Activated CD4-positive, alpha-beta T cell treated with anti-CD3 and anti-CD28 coated beads, Interleukin-10, Interleukin-2, amounts not matched to agents 100 ng/mL and 50 ng/mL, durations not matched to agents 16 hours and 8 hours (primary cell): ENCODE measurements around the gene UTP25.

Experiments
- DNase-seq: peaks from one replicate; pipeline ENCODE4 v3.0.0-alpha.2; 2020

The UTP25 gene

DNA sequence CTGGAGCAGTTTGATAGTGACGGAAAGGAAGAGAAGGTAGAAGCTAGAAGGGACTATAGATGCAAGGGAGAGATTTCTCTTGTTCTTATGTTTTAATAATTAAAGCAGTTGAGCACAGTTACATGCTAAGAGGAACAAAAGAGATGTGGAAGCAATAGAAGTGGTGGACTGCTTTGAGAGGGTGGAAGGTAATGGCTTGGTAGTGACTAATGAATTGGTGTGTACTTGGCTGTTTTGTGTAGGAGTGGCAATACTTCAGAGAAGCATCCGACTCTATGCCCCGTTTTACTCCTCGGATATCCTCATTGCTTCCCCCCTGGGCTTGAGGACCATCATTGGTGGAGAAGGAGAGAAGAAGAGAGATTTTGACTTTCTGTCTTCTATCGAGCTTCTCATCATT, 12.8 kb downstream of the UTP25 start:
- no peak for DNase-seq

- no peak for DNase-seq
These were observed 17.1 kb downstream of the UTP25 start for GRCh38 chr1:209844695-209845407.

GRCh38 chr1:209845408-209845725, 17.6 kb downstream of the UTP25 start:
- no peak for DNase-seq

- DNase-seq: no peak
These were observed 21.6 kb downstream of the UTP25 start for GRCh38 chr1:209849388-209849787.

DNA sequence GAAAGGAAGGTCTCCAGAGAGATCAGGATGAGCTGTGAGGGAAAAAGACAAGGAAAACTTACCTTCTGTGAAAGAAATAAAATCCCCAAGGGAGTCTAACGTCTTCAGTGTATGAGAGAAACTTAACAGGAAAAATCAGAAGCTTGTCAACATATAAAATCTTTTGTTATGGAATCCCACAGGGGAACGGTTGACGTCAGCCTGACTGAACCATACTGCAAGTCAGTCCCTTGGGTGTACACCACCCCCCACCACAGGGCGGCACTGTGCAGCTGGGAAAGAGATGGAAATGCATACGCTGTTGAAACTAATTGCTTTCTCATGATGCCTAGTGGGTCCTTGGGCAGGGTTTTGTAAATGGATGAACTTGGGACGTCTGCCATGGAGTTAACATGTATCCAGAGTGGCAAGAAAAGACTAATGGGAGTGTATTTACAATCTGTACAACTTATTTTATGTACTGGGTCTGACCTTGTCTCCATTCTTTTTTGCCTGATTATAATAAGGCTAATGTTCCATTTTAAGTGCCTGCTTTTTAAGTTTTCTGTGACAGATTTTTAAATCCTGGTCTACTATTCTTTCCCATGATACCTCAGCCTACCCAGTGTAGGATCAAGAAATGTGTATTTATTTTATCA, 22.7 kb downstream of the UTP25 start:
- DNase-seq: peak; percentile 33

- no peak for DNase-seq
These were observed 25.9 kb downstream of the UTP25 start for GRCh38 chr1:209853676-209854075.

GRCh38 chr1:209854196-209854595, 26.4 kb downstream of the UTP25 start:
- no peak for DNase-seq

DNA sequence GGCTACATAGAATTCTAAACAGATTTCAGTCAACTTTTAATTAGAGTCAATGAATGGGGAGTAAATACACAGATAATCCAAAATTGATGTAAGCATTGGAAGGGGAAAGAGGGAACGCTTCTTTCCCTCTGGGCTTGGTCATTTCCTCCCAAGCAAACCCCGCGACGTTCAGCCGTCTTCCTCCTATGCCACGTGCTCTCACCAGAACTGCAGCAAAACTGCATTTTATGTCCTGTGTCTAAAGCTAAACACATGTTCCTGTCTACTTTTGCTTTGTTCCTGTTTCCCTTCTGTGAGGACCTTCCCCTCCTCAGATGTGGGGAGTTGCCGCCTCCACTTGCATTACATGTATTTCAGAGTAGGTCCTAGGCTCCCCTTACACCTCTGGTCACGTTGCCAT, 27.2 kb downstream of the UTP25 start:
- DNase-seq: no peak

- no peak for DNase-seq
These were observed 27.9 kb downstream of the UTP25 start for GRCh38 chr1:209855623-209856022.

DNA sequence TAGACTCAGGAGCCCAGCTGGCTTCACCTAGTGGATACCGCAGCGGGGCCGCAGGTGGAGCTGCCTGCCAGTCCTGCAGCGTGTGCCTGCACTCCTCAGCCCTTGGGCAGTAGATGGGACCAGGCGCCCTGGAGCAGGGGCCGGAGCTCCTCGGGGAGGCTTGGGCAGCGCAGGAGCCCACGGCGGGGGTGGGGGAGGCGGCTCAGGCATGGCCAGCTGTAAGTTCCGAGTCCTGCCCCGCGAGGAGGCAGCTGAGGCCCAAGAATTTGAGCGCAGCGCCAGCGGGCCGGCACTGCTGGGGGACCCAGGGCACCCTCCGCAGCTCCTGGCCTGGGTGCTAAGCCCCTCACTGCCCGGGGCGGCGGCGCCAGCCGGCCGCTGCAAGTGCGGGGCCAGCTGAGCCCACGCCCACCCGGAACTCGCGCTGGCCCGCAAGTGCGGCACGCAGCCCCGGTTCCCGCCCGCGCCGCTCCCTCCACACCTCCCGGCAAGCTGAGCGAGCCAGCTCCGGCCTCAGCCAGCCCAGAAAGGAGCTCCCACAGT, 30.9 kb downstream of the UTP25 start:
- DNase-seq: no peak

DNA sequence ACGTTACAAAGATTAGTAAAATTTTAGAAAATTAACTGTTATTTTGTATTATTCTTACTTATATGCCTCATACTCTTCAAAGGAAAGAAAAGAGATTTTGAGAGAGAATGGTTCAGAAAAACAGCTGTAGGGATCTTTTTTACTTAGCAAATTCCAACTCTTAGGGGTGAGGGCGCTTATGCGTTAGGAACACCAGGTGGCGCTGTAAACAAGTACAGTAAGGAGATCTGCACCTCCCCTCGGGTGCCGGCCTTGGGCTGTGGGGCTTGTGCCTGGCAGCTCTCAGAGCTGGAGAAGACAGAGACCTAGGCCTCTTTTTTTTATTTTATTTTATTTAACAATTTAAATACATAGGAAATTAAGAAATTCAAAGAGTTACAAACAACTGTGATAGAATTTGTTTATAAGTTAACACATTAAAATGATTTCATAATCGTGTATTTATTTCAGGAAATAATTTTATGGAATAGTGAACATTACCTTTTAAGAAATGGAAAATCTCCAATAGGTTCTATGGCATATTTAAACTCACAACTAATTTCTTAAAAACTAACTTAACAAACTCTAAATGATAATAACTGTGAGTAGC, 32.6 kb downstream of the UTP25 start:
- peak; percentile 78 for DNase-seq

GRCh38 chr1:209861242-209861641, 33.5 kb downstream of the UTP25 start:
- DNase-seq: no peak

- DNase-seq: no peak
These were observed 34.9 kb downstream of the UTP25 start for GRCh38 chr1:209862391-209863356.

- no peak for DNase-seq
These were observed 36.2 kb downstream of the UTP25 start for GRCh38 chr1:209863766-209864485.

DNA sequence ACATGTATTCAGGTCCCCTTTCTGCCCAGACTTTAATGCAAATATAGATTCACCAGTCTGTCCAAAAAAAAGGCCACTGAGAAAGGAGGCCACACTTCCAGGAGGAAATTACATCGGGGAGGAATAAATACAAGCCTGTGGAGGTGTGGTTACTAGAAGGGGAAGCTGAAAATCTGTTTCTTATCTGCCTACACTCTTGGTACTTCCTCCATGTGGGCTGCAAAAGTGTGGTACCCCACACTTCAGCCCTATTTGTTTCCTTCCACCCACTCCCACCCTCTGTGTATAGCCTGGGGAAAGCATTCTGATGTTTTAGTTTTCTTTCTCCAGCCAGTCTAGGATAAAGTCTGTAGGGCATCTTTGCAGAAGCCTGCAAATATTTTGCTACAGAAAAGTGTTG, 38.4 kb downstream of the UTP25 start:
- DNase-seq: no peak

- no peak for DNase-seq
These were observed 41.7 kb downstream of the UTP25 start for GRCh38 chr1:209869291-209870149.

DNA sequence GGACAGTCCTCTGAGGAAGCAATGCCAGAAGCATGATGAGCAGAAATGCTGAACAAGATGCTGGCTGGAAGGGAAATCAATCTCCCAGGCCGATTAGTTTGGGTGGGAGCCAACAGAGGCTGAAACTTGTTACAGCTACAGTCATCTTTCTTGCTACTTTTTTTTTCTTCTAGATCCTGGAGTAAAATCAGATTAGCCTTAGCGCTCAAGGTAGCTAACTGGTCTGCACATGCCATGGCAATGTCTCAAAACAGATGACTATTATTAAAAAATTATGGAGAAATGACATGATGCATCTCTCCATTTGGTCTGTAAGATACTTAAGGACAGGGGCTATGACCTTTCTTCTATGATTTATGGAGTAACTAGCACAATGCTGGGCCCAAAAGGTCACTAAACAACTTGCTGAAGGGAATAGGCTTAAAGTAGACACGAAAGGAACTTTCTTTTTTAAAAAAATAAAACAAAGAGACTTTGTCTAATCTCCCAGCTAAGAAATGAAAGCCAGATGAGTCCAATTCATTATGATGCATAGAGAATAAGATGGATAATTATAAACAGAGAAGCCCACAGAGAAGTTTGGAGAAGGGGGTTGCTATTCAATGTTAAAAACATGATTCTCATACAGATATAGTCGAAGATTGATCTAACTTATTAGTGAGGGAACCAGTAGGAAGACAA, 42.5 kb downstream of the UTP25 start:
- no peak for DNase-seq

GRCh38 chr1:209871006-209871405, 43.2 kb downstream of the UTP25 start:
- no peak for DNase-seq

- DNase-seq: no peak
These were observed 43.7 kb downstream of the UTP25 start for GRCh38 chr1:209871430-209871829.

GRCh38 chr1:209873067-209873799, 45.5 kb downstream of the UTP25 start:
- no peak for DNase-seq
